Mononuclear cell (primary cell): ENCODE measurements around the gene PPP4R3B. TPM values are rescaled to one million over a fixed set of nuclear protein-coding genes. Genes with fewer than 3 reads are reported as not detected.

Experiments used
- H3K27me3 ChIP-seq: 2 replicates; pipeline ENCODE4 v1.6.0; 2011; ENCODE audit warnings: low read length, control low read depth; ENCODE audit not compliant: insufficient read depth
- H3K4me1 ChIP-seq: 2 replicates; pipeline ENCODE4 v1.5.1; 2011; ENCODE audit warnings: mild to moderate bottlenecking, low read length, control low read depth; ENCODE audit not compliant: insufficient read depth
- H3K4me3 ChIP-seq: 2 replicates; pipeline ENCODE4 v1.5.1; 2011; ENCODE audit warnings: mild to moderate bottlenecking, low read length, moderate library complexity
- H3K9me3 ChIP-seq: 2 replicates; pipeline ENCODE4 v1.5.1; 2011; ENCODE audit warnings: low read depth, mild to moderate bottlenecking, control low read depth, low read length
- total RNA-seq: library from RNA; depleted of rRNA; stranded (reverse); fragments of >200 nt; gene quantifications from one replicate; pipeline ENCODE4 v1.2.3, GENCODE V29; 2012

PPP4R3B gene
- total RNA-seq, 1 donor: 59.3 TPM

GRCh38 chr2:55500025-55500424 is 117.4 kb downstream of the PPP4R3B start:
- Histone ChIP-seq H3K4me1 (no peaks in the 10 kb centered on the region), H3K4me3 (no peak overlapping the region), H3K9me3 (no peaks in the 10 kb centered on the region), H3K27me3 (no peaks in the 10 kb centered on the region)

- Histone ChIP-seq H3K27me3 (no peaks in the 10 kb centered on the region), H3K9me3 (no peaks in the 10 kb centered on the region), H3K4me1 (no peaks in the 10 kb centered on the region), H3K4me3 (no peak overlapping the region)
These were observed 118.8 kb downstream of the PPP4R3B start for GRCh38 chr2:55498582-55498981.

Other genes with a start within 250 kb of the PPP4R3B start
- 50.3 TPM for gene CCDC88A, start 197.8 kb downstream of the PPP4R3B start, total RNA-seq
- gene CFAP36, start 97.9 kb downstream of the PPP4R3B start, total RNA-seq: 22.8 TPM
- gene PNPT1, start 76.2 kb upstream of the PPP4R3B start, total RNA-seq: 10.8 TPM